Inflammatory macrophage treated with lipopolysaccharide for 4 hours (primary cell): ENCODE data around the gene NEURL3.
A peak's percentile ranks its signal among the peaks of the same experiment; 100 is the strongest.

Experiments
- DNase-seq: peaks from one replicate; pipeline ENCODE4 v3.0.0-alpha.2; 2020

Gene NEURL3

DNA sequence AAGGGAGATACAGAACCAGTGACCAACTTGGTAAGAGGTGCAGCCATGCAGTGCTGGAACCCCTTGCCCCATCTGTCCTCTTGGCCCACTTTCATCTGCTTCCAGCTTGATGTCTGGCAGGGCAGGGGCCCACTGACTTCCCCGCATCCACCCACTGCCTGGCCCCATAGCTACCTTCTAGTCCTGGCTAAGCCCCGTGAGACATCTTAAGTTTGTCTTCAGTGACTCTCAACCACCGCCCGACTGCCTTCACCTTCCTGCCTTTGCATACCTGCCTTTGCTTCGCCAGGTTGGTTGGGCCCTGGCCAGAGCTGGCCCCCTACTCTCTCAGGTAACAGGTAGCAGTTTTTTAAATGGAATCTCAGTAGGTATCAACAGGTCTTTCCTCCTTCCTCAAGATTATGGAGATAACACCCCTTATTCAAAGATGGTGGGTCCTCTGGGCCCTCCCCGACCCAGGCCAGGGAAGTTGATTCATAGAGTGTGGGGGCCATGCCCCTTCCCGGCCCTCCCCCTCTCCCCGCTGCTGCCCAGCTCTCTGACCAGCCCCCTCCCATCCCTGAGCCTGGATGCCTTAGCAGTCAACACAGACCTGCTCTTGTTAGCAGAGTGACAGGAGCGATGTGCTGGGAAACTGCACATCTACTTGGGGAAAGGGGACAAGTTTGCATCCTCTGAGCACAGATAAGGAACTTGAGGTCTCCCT, 34.2 kb upstream of the NEURL3 start:
- no peak for DNase-seq

- peak; percentile 75 for DNase-seq
Observed at GRCh38 chr2:96538487-96539214, 33.5 kb upstream of the NEURL3 start.

- DNase-seq, result peak; percentile 27
Observed at GRCh38 chr2:96537734-96538486, 32.8 kb upstream of the NEURL3 start.

- DNase-seq, result peak; percentile 90
Observed at GRCh38 chr2:96537066-96537733, 32.0 kb upstream of the NEURL3 start.

GRCh38 chr2:96536445-96537065, 31.4 kb upstream of the NEURL3 start, which contains the start of gene ARID5A:
ARID5A (plus strand) TSS chr2:96536752; CDS start chr2:96536827, 75 bp downstream.
- peak; percentile 96 for DNase-seq

- DNase-seq, result no peak
Observed at GRCh38 chr2:96535331-96535730, 30.2 kb upstream of the NEURL3 start.

DNA sequence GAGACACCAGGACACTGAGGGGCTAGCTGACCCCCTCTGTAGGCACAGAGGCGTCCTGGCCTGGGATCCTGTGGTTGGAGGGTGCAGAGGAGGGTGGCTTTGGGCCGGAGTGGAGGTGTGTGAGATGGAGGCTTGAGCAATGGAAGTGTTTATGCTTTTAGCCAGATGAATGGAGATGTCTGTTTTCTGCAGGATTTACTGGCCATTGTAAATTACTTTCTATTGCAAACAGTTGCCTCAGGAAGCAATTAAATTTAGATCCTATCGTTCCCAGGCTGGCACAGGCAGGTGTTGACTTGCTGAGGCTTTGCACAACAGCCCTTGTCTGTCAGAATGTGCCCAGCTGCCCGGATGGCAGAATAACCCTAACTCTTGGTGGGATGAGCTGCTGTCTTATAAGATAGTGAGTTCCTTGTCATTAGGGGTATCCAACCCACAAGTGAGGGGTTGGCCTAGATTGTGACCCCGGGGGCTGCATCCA, 29.6 kb upstream of the NEURL3 start:
- no peak for DNase-seq

DNA sequence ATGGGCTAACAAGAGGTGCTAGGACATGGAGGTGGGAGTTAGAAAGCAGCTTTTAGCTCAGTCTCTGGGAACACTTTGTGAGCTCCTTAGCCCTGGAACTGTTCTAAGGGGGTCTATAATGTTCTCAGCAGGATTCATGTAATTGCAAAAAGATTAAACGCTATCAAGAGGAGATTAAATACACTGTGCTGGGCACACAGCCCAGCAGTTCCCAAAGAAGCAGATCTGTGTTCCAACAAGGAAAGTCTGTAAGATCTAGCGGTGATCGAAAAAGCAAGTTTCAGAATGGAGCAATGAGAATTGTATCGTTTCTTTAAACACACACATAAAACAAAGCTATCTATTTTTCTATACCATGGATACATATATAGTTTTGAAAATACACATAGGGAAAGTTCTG, 29.0 kb upstream of the NEURL3 start:
- DNase-seq, result no peak

DNA sequence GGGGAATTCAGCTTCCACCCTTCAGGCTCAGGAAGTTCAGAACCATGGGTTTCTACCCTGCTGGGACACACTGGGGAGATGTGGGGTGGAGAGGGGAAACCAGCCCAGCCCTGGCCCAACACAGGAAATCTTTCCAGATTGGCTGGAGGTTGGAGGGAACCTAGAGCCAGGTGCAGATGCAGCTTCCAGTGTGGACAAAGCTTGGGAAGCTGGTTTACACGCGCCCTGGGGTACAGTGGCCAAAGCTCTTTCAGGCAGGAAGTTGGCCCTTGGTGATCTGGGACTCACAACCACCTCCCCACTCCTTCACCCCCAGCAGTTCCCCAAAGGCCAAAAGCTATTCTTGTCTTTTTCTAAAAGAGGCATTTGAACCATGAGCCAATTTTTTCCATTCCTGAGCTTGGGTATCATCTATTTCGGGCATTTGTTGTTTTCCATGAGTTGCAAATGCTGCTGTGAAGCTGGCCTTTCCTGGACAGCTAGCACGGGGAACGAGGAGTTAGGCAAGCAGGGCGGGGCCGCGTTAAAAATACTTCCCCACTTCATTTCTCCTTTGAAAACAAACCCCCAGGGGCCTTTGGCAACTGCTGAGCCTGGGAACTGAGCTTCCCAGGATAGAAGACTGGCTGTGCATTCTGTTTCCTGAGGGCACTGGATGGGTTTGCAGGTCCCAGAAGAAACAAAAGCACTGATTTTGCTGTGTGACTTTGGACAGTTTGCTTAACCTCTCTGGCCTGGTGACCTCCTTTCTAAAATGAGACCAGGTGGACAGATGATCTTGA, 28.3 kb upstream of the NEURL3 start:
- DNase-seq, result peak; percentile 92

GRCh38 chr2:96532641-96533291, 27.6 kb upstream of the NEURL3 start:
- DNase-seq, result no peak

DNA sequence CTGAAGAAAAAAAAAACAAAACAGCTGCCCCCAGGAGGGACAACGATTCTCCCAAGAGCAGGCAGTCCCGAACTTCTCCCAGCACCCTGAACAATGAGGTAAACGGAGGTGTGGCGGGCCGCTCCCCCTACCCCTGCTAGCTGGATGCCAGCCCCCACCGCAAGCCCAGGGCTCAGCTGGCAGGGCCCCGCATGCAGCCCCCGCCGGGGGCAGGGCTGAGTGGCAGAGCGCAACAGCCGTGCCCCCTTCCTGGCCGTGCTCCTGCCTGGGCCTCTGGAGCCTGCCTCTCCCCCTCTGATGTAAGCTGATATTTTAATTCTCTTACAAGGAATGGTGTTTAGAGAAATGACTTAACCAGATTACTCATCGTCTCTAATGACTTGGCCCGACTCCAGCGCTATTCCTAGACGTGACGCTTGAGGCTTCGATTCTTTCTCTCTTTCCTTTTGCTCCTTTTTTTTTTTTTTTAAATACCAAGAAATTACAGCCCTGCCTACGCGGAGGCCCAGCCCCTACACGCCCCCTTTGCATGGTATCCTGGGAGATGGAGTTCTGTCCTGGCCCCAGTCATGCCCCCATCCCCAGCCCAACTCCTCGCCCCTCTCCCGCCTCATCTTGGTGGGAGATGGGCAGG, 26.8 kb upstream of the NEURL3 start:
- DNase-seq, result peak; percentile 100

DNA sequence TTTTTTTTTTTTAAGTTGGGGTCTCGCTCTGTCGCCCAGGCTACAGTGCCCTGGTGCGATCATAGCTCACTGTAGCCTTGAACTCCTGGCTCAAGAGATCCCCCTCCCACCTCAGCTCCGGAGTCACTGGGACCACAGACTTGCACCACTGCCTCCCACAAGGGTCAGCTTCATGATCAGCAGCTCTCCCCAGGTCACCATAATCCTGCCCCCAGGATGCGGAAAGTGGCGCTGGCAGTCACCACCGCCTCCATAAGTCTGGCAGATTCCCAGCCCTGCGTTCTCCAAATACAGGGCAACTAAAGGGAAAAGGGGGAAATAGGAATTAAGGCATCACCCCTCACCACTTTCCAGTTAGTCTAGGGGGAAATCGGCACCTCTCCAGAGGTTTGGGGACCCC, 26.2 kb upstream of the NEURL3 start:
- DNase-seq, result peak; percentile 61

DNA sequence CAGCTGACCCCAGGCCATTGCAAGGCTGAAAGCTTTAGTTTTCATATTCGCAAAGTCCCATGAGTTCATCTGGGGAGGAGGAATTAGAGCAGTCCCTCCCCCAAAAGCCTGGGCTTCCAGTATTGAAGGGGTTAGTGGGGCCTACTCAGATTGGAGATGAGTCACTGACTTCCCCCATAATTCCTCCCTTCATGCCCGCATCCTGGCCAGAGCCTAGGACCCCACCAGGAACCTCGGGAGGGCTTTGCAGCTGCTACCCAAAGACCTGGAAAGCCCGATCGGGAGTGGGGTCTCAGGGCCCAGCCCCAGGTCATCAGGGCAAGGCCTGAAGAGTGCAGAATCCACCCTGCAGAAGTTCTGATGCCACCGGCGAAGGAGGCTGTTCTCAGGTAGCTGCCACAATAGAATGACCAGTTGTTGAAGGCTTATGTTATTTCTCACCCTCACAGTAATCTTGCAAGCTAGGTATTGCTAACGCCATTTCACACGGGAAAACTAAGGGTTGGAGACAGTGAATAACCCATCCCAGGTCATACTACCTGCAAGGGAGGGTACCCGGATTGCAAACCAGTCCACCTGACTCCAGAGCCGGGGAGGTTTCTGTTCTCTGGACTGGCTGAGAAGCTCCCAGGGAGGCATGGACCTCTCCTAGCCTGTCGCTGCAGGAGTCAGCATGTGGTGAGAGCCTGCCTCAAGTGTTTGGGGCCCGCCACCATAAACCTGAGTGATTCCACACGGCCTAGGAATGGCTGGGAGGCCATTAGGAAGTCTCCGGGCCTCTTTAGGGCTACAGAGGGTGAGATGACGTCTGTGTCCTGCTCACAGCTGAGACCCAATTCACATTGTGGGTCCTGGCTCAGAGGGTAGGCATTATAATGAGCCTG, 25.6 kb upstream of the NEURL3 start:
- no peak for DNase-seq

DNA sequence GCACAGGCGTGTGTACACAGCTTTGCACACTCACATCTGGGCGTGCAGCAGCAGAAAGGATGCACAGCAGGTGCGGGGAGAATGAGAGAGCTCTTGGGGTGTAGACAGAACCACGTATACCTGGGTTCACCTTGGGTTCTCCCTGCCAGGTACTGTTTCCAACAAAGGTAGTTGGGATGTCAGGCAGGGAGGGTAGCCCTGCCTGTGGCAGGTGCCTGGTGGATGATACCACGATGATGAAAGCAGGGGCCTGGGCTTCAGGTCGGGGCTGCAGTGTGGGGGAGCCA, 24.9 kb upstream of the NEURL3 start:
- no peak for DNase-seq

GRCh38 chr2:96529376-96530143, 24.4 kb upstream of the NEURL3 start:
- DNase-seq, result no peak

DNA sequence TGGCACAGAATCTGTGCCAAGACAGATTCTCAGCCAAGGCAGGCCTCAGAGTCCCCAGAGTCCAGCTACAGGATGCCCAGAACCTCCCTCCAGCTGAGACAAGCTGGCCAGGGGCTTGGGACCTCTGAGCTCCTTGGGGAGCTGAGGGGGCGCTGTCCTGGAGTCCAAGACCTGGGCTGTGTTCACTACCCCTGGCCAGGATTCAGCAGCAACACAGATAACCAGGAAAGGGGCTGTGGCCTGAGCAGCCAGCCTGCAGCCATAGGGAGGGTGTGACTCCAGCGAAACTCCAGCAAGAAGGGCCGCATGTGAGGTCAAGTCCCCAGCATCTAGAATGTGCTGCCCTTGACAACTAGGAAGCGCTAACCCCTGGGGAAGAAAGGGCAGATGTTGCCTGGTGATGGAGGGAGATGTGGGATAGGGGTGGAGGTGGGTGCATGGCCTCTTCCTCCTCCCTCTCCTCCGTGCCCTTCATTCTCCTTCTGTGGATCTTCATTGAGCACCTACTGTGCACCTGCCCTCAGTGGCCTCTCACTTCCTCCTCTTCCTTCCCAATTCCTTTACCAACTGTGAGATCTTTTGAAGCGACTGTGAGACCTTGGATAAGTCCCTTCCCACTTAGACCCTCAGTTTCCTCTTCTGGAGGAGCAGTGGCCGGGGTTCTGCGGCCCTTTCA, 23.7 kb upstream of the NEURL3 start:
- no peak for DNase-seq

GRCh38 chr2:96528006-96528699, 23.0 kb upstream of the NEURL3 start:
- peak; percentile 84 for DNase-seq
